Lung (tissue), 12 donors: ENCODE results near the gene SCRN2. TPM values are rescaled to one million over a fixed set of nuclear protein-coding genes. Genes with fewer than 3 reads are reported as not detected.

Experiments
- ATAC-seq: fragments of 200-7000 bp; cut with Tn5 transposase; one replicate; pipeline ENCODE4 v1.9.1; 2020; ENCODE audit warnings: moderate number of reproducible peaks; ENCODE audit not compliant: insufficient read depth, low FRiP score
- DNase-seq, 3 donors: peaks; one replicate each; pipeline ENCODE4 v3.0.0-alpha.2; 2013 to 2017
- H3K27ac ChIP-seq, 2 donors: one replicate each; pipeline ENCODE4 v1.5.1; 2013; ENCODE audit warnings: mild to moderate bottlenecking in 2 of 2, moderate library complexity in 2 of 2, control low read depth in 1 of 2, inconsistent platforms in 1 of 2, low read depth in 1 of 2, low read length in 1 of 2
- H3K27me3 ChIP-seq, 3 donors: one replicate each; pipeline ENCODE4 v1.5.1; 2013; ENCODE audit warnings: low read length in 2 of 3; ENCODE audit not compliant: control insufficient read depth in 3 of 3, insufficient read depth in 3 of 3
- H3K36me3 ChIP-seq, 4 donors: one replicate each; pipeline ENCODE4 v1.5.1; 2013; ENCODE audit warnings: low read length in 4 of 4, mild to moderate bottlenecking in 1 of 4, moderate library complexity in 1 of 4; ENCODE audit not compliant: control insufficient read depth in 4 of 4, insufficient read depth in 4 of 4
- H3K4me1 ChIP-seq, 5 donors: one replicate each; pipeline ENCODE4 v1.5.1; 2013; ENCODE audit warnings: low read length in 5 of 5, mild to moderate bottlenecking in 2 of 5, moderate library complexity in 1 of 5; ENCODE audit not compliant: control insufficient read depth in 5 of 5, insufficient read depth in 5 of 5
- H3K4me3 ChIP-seq: one replicate; pipeline ENCODE4 v1.5.1; 2013; ENCODE audit warnings: mild to moderate bottlenecking, control low read depth, moderate library complexity
- H3K9ac ChIP-seq, 2 donors: one replicate each; pipeline ENCODE4 v1.5.1; 2013; ENCODE audit warnings: low read length in 2 of 2, control low read depth in 1 of 2; ENCODE audit not compliant: insufficient read depth in 1 of 2
- H3K9me3 ChIP-seq, 4 donors: one replicate each; pipeline ENCODE4 v1.5.1; 2013; ENCODE audit warnings: low read length in 3 of 4, mild to moderate bottlenecking in 1 of 4, moderate library complexity in 1 of 4; ENCODE audit not compliant: control insufficient read depth in 4 of 4, insufficient read depth in 3 of 4
- WGBS, 2 donors: extraction: QIAGEN DNeasy Blood & Tissue Kit; methylation state at CpG; one replicate each; pipeline ENCODE4 v1.1.7; 2013; 5-methylcytosine and 5-hydroxymethylcytosine counted together
- polyA plus RNA-seq, 2 donors: library from polyadenylated mRNA; stranded (reverse); fragments of 200-250 nt; gene quantifications; one replicate each; pipeline ENCODE4 v1.2.1, GENCODE V29; 2013
- total RNA-seq, 2 donors: library from RNA; depleted of rRNA in 1 of 2; stranded (reverse); fragments of >200 nt in 1 of 2; gene quantifications; one replicate each; pipeline ENCODE4 v1.2.1, GENCODE V29; 2014 to 2021
- TF ChIP-seq, protein P1 (sequence below): IDR thresholded peaks from 2 replicates; pipeline ENCODE4 v1.5.1; 2012; ENCODE audit warnings: mild to moderate bottlenecking; ENCODE audit errors: control extremely low read depth, extremely low read depth
- donor health status: control.
- donor health status: control.
- donor health status: Bipolar disorder and iron deficiency.
- donor health status: healthy.
- donor health status: DM: yes; HTN: yes; CAD: no.

The SCRN2 gene
- total and polyA plus RNA-seq, 4 donors, result 22.8 to 61.7 (median 32.2) TPM

DNA sequence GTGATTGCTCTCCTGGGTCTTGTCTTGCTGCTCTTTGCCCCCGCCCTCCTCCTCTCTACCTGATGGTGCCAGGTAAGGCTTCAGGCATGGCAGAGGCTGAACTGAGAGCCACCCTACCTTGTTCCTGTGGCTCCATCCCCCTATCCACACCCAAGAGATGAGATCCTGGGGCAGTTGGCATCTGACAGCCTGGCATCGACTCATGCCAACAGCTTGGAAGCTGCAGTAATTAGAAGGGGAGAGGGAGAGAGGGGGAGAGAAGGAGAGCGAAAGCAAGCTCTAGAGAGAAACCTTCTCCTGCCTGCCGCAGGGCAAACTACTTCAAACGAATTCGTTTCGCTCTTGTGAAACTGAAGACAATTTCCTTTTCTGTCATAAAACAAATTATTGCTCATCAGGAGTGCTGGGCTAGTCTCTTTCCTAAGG is 23.7 kb upstream of the SCRN2 start:
- TF ChIP-seq, protein P1, sequence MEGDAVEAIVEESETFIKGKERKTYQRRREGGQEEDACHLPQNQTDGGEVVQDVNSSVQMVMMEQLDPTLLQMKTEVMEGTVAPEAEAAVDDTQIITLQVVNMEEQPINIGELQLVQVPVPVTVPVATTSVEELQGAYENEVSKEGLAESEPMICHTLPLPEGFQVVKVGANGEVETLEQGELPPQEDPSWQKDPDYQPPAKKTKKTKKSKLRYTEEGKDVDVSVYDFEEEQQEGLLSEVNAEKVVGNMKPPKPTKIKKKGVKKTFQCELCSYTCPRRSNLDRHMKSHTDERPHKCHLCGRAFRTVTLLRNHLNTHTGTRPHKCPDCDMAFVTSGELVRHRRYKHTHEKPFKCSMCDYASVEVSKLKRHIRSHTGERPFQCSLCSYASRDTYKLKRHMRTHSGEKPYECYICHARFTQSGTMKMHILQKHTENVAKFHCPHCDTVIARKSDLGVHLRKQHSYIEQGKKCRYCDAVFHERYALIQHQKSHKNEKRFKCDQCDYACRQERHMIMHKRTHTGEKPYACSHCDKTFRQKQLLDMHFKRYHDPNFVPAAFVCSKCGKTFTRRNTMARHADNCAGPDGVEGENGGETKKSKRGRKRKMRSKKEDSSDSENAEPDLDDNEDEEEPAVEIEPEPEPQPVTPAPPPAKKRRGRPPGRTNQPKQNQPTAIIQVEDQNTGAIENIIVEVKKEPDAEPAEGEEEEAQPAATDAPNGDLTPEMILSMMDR, result no peak
- Histone ChIP-seq H3K9me3 (peaks cover 0 to 3% (median 0%) of the 10 kb centered on the region in 4 donors), H3K27me3 (peaks cover 0 to 12% (median 4%) of the 10 kb centered on the region in 3 donors), H3K27ac (no peak overlapping the region), H3K4me1 (peaks cover 0 to 13% (median 0%) of the 10 kb centered on the region in 5 donors), H3K4me3 (no peak overlapping the region), H3K36me3 (no peaks in the 10 kb centered on the region), H3K9ac (no peak overlapping the region)
- 43 to 49% methylated on average over 7 of the region's 7 CpGs for WGBS, 2 donors
- DNase-seq, result no peak
- no peak for ATAC-seq

DNA sequence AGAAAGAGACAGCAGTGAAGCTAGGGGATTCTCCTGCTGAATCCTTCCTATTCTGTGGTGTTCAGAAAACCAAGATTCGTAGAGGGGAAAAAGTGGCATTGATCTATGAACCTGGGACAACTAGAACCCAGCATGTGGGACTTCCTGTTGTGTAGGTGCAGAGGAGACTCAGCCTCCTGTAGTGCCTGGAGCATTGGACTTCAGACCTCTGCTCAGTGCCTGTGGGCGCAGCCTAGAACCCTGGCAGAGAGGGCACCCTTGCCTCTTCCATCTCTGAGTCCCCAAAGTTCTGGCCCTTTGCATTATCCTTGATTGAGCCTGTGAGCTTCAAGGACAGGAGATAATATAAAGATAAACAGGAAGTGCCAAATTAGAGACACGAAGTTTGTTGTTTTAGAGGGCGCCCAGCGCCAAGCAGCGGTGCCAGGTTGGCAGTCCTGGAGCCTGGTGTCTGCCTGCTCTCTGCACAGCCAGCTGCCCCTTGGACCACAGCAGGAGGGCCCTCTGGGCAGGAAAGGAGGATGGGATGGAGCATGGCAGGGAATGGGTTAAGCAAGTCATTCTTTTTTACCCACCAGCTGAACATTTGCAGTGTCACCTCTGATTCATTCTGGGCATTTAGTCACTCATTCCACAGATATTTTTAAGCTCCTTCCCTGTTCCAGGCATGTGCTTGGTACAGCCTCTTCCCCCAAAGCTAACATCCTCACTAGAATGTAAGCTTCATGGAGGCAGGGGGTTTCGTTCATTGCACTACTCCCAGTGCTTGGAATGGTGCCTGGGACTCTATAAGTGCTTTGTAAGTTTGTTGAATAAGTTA is 21.8 kb upstream of the SCRN2 start:
- TF ChIP-seq, protein P1, result no peak
- ATAC-seq, result no peak
- peaks cover 0 to 9% (median 0%) of the 10 kb centered on the region in 5 donors for H3K4me1 ChIP-seq
- H3K27ac ChIP-seq, result peak overlapping the region in 1 of 2 donors; percentile 9
- peaks cover 0 to under 1% (median 0%) of the 10 kb centered on the region in 4 donors for H3K9me3 ChIP-seq
- peak in 2 of 3 donors; percentile 64 to 66 for DNase-seq
- peaks cover 0 to 7% (median 0%) of the 10 kb centered on the region in 3 donors for H3K27me3 ChIP-seq
- 64 to 80% methylated on average over 7 of the region's 7 CpGs for WGBS, 2 donors
- no peak overlapping the region for H3K9ac ChIP-seq
- no peak overlapping the region for H3K4me3 ChIP-seq
- H3K36me3 ChIP-seq, result no peaks in the 10 kb centered on the region

DNA sequence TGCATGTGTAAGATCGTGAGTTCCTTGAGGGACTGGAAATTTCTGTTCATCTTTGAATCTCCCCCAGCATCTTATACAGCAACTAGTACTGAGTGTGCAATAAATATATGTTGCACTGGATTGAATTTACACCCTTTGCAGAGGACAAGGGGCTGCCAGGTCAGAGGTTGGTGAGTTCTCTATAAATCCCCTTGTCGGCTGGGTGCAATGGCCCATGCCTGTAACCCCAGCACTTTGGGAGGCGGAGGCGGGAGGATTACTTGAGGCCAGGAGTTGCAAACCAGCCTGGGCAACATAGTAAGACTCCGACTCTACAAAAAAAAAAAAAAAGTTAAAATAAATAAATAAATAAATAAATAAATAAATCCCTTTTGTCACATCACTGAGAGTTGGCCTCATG is 19.3 kb upstream of the SCRN2 start:
- no peaks in the 10 kb centered on the region for H3K9me3 ChIP-seq
- H3K27ac ChIP-seq, result no peak overlapping the region
- H3K9ac ChIP-seq, result no peak overlapping the region
- no peaks in the 10 kb centered on the region for H3K36me3 ChIP-seq
- no peak overlapping the region for H3K4me3 ChIP-seq
- DNase-seq, result no peak
- no peak for ATAC-seq
- peaks cover 0 to 3% (median 2%) of the 10 kb centered on the region in 3 donors for H3K27me3 ChIP-seq
- WGBS, 2 donors, result 92 to 100% methylated on average over 5 of the region's 5 CpGs
- TF ChIP-seq, protein P1, result no peak
- peaks cover 0 to 16% (median 5%) of the 10 kb centered on the region in 5 donors for H3K4me1 ChIP-seq
